Measurements from ENCODE around the gene KLHL36.

- TF ChIP-seq, protein P1, sequence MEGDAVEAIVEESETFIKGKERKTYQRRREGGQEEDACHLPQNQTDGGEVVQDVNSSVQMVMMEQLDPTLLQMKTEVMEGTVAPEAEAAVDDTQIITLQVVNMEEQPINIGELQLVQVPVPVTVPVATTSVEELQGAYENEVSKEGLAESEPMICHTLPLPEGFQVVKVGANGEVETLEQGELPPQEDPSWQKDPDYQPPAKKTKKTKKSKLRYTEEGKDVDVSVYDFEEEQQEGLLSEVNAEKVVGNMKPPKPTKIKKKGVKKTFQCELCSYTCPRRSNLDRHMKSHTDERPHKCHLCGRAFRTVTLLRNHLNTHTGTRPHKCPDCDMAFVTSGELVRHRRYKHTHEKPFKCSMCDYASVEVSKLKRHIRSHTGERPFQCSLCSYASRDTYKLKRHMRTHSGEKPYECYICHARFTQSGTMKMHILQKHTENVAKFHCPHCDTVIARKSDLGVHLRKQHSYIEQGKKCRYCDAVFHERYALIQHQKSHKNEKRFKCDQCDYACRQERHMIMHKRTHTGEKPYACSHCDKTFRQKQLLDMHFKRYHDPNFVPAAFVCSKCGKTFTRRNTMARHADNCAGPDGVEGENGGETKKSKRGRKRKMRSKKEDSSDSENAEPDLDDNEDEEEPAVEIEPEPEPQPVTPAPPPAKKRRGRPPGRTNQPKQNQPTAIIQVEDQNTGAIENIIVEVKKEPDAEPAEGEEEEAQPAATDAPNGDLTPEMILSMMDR (IDR thresholded peaks at IDR 0.05) = no peak
- TF ChIP-seq POLR2A (IDR thresholded peaks at IDR 0.05) = no peak
Measured at GRCh38 chr16:84631153-84631466, 17.2 kb upstream of the KLHL36 start.

Measured in gastroesophageal sphincter (tissue), 3 donors.